K562 (cell line): ENCODE measurements around the gene NDUFB10. TPM values are rescaled to one million over a fixed set of nuclear protein-coding genes. Genes with fewer than 3 reads are reported as not detected.

ENCODE experiments used
- AFF1 ChIP-seq, 2 experiments: fragments of 450-650 bp; IDR thresholded peaks; 2 replicates each; pipeline ENCODE4 v1.6.1; 2018; ENCODE audit warnings: mild to moderate bottlenecking in 2 of 2, low read depth in 1 of 2; ENCODE audit not compliant: partially characterized antibody in 2 of 2
- ARID2 ChIP-seq: fragments of 450-650 bp; IDR thresholded peaks from 2 replicates; pipeline ENCODE4 v1.6.1; 2017; ENCODE audit warnings: antibody characterized with exemption, mild to moderate bottlenecking
- CBFA2T2 ChIP-seq: fragments of 450-650 bp; conservative IDR thresholded peaks from 2 replicates; pipeline ENCODE4 v1.6.1; 2017; ENCODE audit warnings: mild to moderate bottlenecking
- DPF2 ChIP-seq: fragments of 450-650 bp; IDR thresholded peaks from 2 replicates; pipeline ENCODE4 v1.6.1; 2016
- ETV1 ChIP-seq: fragments of 450-650 bp; conservative IDR thresholded peaks from 2 replicates; pipeline ENCODE4 v1.6.1; 2016; ENCODE audit warnings: missing genetic modification characterization, control low read depth, low read depth, missing compliant biosample characterization
- FOXA3 ChIP-seq, 2 experiments: fragments of 450-650 bp in 1 of 2; sonication (generic) in 1 of 2; formaldehyde crosslinking; IDR thresholded peaks in 1 of 2; conservative IDR thresholded peaks in 1 of 2; 2 replicates each; pipeline versions ENCODE4 v1.4.0 to v1.8.0; 2020 to 2022; ENCODE audit warnings: mild to moderate bottlenecking in 2 of 2, missing genetic modification reagents in 1 of 2
- GTF2B ChIP-seq: IDR thresholded peaks from 2 replicates; pipeline ENCODE4 v1.6.1; 2011; ENCODE audit not compliant: insufficient read length; ENCODE audit errors: extremely low read depth
- GTF2E2 ChIP-seq: fragments of 200-800 bp; sonication (Bioruptor generic); IDR thresholded peaks from 2 replicates; pipeline ENCODE4 v1.6.1; 2016; ENCODE audit warnings: missing genetic modification characterization, missing compliant biosample characterization
- HDAC2 ChIP-seq: fragments of 450-650 bp; IDR thresholded peaks from 2 replicates; pipeline ENCODE4 v1.6.1; 2016; ENCODE audit warnings: mild to moderate bottlenecking
- ID3 ChIP-seq, 2 experiments: fragments of 250-450 bp in 1 of 2; fragments of 450-650 bp in 1 of 2; sonication (Bioruptor Pico) in 1 of 2; IDR thresholded peaks; 2 replicates each; pipeline versions ENCODE4 v1.6.1 to v1.8.0; 2016 to 2021; ENCODE audit warnings: mild to moderate bottlenecking in 2 of 2, moderate library complexity in 2 of 2, missing compliant biosample characterization in 1 of 2, missing genetic modification characterization in 1 of 2
- KLF1 ChIP-seq: fragments of 450-650 bp; IDR thresholded peaks from 2 replicates; pipeline ENCODE4 v1.6.1; 2016; ENCODE audit warnings: missing genetic modification characterization, missing compliant biosample characterization
- MTF1 ChIP-seq: fragments of 250-450 bp; sonication (Bioruptor Pico); IDR thresholded peaks from 2 replicates; pipeline ENCODE4 v1.9.0; 2021; ENCODE audit warnings: moderate library complexity, mild to moderate bottlenecking, inconsistent platforms, borderline replicate concordance
- SAFB2 ChIP-seq: fragments of 200-400 bp; formaldehyde crosslinking; IDR thresholded peaks from 2 replicates; pipeline ENCODE4 v1.6.1; 2018; ENCODE audit warnings: borderline replicate concordance, low read length, low read depth, moderate library complexity; ENCODE audit not compliant: severe bottlenecking
- SMARCA4 ChIP-seq: fragments of 450-650 bp; IDR thresholded peaks from 2 replicates; pipeline ENCODE4 v1.6.1; 2016
- SPI1 ChIP-seq: IDR thresholded peaks from 2 replicates; pipeline ENCODE4 v1.6.1; 2011; ENCODE audit warnings: low read depth, low read length, control low read depth, borderline replicate concordance
- SRSF7 ChIP-seq: fragments of 200-400 bp; formaldehyde crosslinking; optimal IDR thresholded peaks from 2 replicates; pipeline ENCODE3; 2017; ENCODE audit warnings: mild to moderate bottlenecking, low read depth, low read length
- TAF9B ChIP-seq: fragments of 450-650 bp; IDR thresholded peaks from 2 replicates; pipeline ENCODE4 v1.6.1; 2018; ENCODE audit warnings: mild to moderate bottlenecking; ENCODE audit not compliant: partially characterized antibody
- TGIF2 ChIP-seq: sonication (generic); formaldehyde crosslinking; IDR thresholded peaks from 2 replicates; pipeline ENCODE4 v1.8.1; 2022; ENCODE audit warnings: mild to moderate bottlenecking, missing genetic modification reagents, moderate library complexity
- ZC3H4 ChIP-seq: sonication (generic); formaldehyde crosslinking; IDR thresholded peaks from 2 replicates; pipeline ENCODE4 v1.9.0; 2021; ENCODE audit warnings: missing genetic modification reagents, borderline replicate concordance
- ZNF124 ChIP-seq: sonication (generic); formaldehyde crosslinking; IDR thresholded peaks from 2 replicates; pipeline ENCODE4 v1.8.1; 2022; ENCODE audit warnings: missing genetic modification reagents
- ZNF239 ChIP-seq: fragments of 250-450 bp; sonication (Bioruptor Pico); IDR thresholded peaks from 2 replicates; pipeline ENCODE4 v1.4.0; 2020; ENCODE audit warnings: mild to moderate bottlenecking
- ZNF316 ChIP-seq: fragments of 450-650 bp; IDR thresholded peaks from 2 replicates; pipeline ENCODE4 v1.6.1; 2016
- ZNF696 ChIP-seq: fragments of 250-450 bp; sonication (Bioruptor Pico); conservative IDR thresholded peaks from 2 replicates; pipeline ENCODE4 v1.4.0; 2020; ENCODE audit warnings: mild to moderate bottlenecking, moderate library complexity
- polyA plus RNA-seq, 8 experiments: library from polyadenylated mRNA; depleted of rRNA in 4 of 8; stranded (reverse) in 5 of 8; unstranded in 3 of 8; fragments of >200 nt; fragmentation: Nextera tagmentation in 2 of 8; fragmentation: Illumina TruSeq in 1 of 8; extraction: Ambion mirVana in 2 of 8; extraction: Trizol in 1 of 8; gene quantifications; 2 replicates each; pipeline versions ENCODE4 v1.2.1 to v1.2.3, GENCODE V29; 2011 to 2014; ENCODE audit warnings: inconsistent platforms in 1 of 8, missing spikeins in 1 of 8
- total RNA-seq, 7 experiments: library from RNA; depleted of rRNA in 6 of 7; stranded (reverse); fragments of >200 nt in 6 of 7; fragmentation: Illumina TruSeq in 2 of 7; extraction: Trizol in 2 of 7; gene quantifications; 2 replicates each; pipeline versions ENCODE4 v1.2.1 to v1.2.3, GENCODE V29; 2011 to 2021; ENCODE audit warnings: low replicate concordance in 1 of 7

Gene NDUFB10
- total and polyA plus RNA-seq, 9 of the 15 experiments (the other 6 are each of a cell fraction or from before 2014, with no cell fraction given), result 69.3 to 527 (median 161) TPM

GRCh38 chr16:1983544-1984346 lies 24.4 kb downstream of the NDUFB10 start, which contains the start of gene GFER (continued):
- TF ChIP-seq SMARCA4 (no peak), AFF1 (IDR thresholded peaks at IDR 0.05; ENCODE audit: low read depth in 1 of 2, partially characterized antibody in 2 of 2) (no peak), ETV1 (no peak), ZNF316 (no peak), FOXA3 (CRISPR knock-in tag; conservative IDR thresholded peaks at IDR 0.05 in 1 of 2, IDR thresholded peaks at IDR 0.05 in 1 of 2) (0 out of 4 replicates have a peak, but pooled peaks of 1 of the 2 experiments have one; percentile 59), ZNF124 (peak; percentile 67; the same call in 1 of the 2 replicates), ID3 (CRISPR knock-in tag; IDR thresholded peaks at IDR 0.05) (no peak), ID3 (tag; IDR thresholded peaks at IDR 0.05) (peak; percentile 72), HDAC2 (peak; percentile 64), MTF1 (CRISPR knock-in tag) (no peak), ARID2 (no peak), ZNF239 (CRISPR knock-in tag) (peak; percentile 34; the same call in 1 of the 2 replicates), SRSF7 (no peak), ZNF696 (CRISPR knock-in tag) (no peak), ZC3H4 (CRISPR knock-in tag) (no peak), SAFB2 (no peak), TGIF2 (CRISPR knock-in tag) (no peak; the same call in 1 of the 2 replicates), CBFA2T2 (no peak), GTF2E2 (0 out of 2 replicates have a peak, but pooled peaks have one; percentile 35), SPI1 (no peak), TAF9B (no peak), KLF1 (tag) (peak; percentile 86; the same call in 1 of the 2 replicates), DPF2 (no peak), GTF2B (no peak)
